Progenitor cell of endocrine pancreas (in vitro differentiated cells): ENCODE results near the gene RASGRF2. TPM values are rescaled to one million over a fixed set of nuclear protein-coding genes. Genes with fewer than 3 reads are reported as not detected.
A peak's percentile ranks its signal among the peaks of the same experiment; 100 is the strongest.

Experiments used
- DNase-seq: peaks from one replicate; pipeline ENCODE4 v3.0.0; 2021; ENCODE audit warnings: low spot score; ENCODE audit not compliant: unreplicated experiment
- H3K27ac Mint-ChIP-seq: 2 replicates; pipeline ENCODE4 v1.8.0; 2021; ENCODE audit warnings: mild to moderate bottlenecking, moderate library complexity, mixed read lengths
- H3K27me3 Mint-ChIP-seq: 2 replicates; pipeline ENCODE4 v1.8.0; 2021; ENCODE audit warnings: mixed read lengths
- H3K36me3 Mint-ChIP-seq: 2 replicates; pipeline ENCODE4 v1.8.0; 2022; ENCODE audit warnings: mixed read lengths; ENCODE audit not compliant: insufficient read depth
- H3K4me1 Mint-ChIP-seq: 2 replicates; pipeline ENCODE4 v1.8.0; 2021; ENCODE audit warnings: low read depth, mixed read lengths
- H3K4me3 Mint-ChIP-seq: 2 replicates; pipeline ENCODE4 v1.8.0; 2021; ENCODE audit warnings: low read depth, mild to moderate bottlenecking, moderate library complexity, mixed read lengths
- H3K9me3 Mint-ChIP-seq: 2 replicates; pipeline ENCODE4 v1.8.0; 2021; ENCODE audit warnings: low read depth, mixed read lengths
- CTCF ChIP-seq: fragments of 200-600 bp; sonication (generic); IDR thresholded peaks from one replicate; pipeline ENCODE4 v1.5.0; 2021; ENCODE audit warnings: antibody characterized with exemption, mild to moderate bottlenecking; ENCODE audit not compliant: unreplicated experiment
- total RNA-seq: library from RNA; stranded (reverse); gene quantifications from 2 replicates; pipeline ENCODE4 v1.2.1, GENCODE V29; 2021

The RASGRF2 gene
- total RNA-seq, 1 donor from 2014 or later: 0.62 TPM

- no peak overlapping the region for H3K4me3 Mint-ChIP-seq
These were observed 204.8 kb downstream of the RASGRF2 start for GRCh38 chr5:81164936-81165335.

GRCh38 chr5:81165493-81166119, 205.4 kb downstream of the RASGRF2 start:
- H3K4me3 Mint-ChIP-seq: no peak overlapping the region
- no peaks in the 10 kb centered on the region for H3K4me1 Mint-ChIP-seq
- no peaks in the 10 kb centered on the region for H3K9me3 Mint-ChIP-seq
- peaks cover 3% of the 10 kb centered on the region for H3K27me3 Mint-ChIP-seq
- DNase-seq: peak; percentile 43
- peak; percentile 75 for TF ChIP-seq CTCF
- H3K27ac Mint-ChIP-seq: no peak overlapping the region
- no peaks in the 10 kb centered on the region for H3K36me3 Mint-ChIP-seq

More at GRCh38 chr5:81164936-81165335, 204.8 kb downstream of the RASGRF2 start:
- Mint-ChIP-seq H3K36me3 (no peaks in the 10 kb centered on the region), H3K27me3 (peaks cover 3% of the 10 kb centered on the region), H3K4me1 (no peaks in the 10 kb centered on the region), H3K27ac (no peak overlapping the region), H3K9me3 (no peaks in the 10 kb centered on the region)
- no peak for DNase-seq
- TF ChIP-seq CTCF: no peak

- Mint-ChIP-seq H3K27me3 (peaks cover 3% of the 10 kb centered on the region), H3K9me3 (no peaks in the 10 kb centered on the region), H3K4me1 (no peaks in the 10 kb centered on the region), H3K27ac (peak overlapping the region; percentile 30), H3K36me3 (no peaks in the 10 kb centered on the region), H3K4me3 (no peak overlapping the region)
- no peak for TF ChIP-seq CTCF
- no peak for DNase-seq
These were observed 206.3 kb downstream of the RASGRF2 start for GRCh38 chr5:81166430-81166829.

GRCh38 chr5:81167078-81167477, 206.9 kb downstream of the RASGRF2 start:
- Mint-ChIP-seq H3K36me3 (no peaks in the 10 kb centered on the region), H3K4me1 (no peaks in the 10 kb centered on the region), H3K27ac (no peak overlapping the region), H3K4me3 (no peak overlapping the region), H3K9me3 (no peaks in the 10 kb centered on the region), H3K27me3 (peaks cover 3% of the 10 kb centered on the region)
- TF ChIP-seq CTCF: no peak
- DNase-seq: no peak

- Mint-ChIP-seq H3K27ac (no peak overlapping the region), H3K36me3 (no peaks in the 10 kb centered on the region), H3K9me3 (no peaks in the 10 kb centered on the region), H3K4me3 (no peak overlapping the region), H3K4me1 (no peaks in the 10 kb centered on the region), H3K27me3 (peaks cover 3% of the 10 kb centered on the region)
- no peak for DNase-seq
- TF ChIP-seq CTCF: no peak
These were observed 207.4 kb downstream of the RASGRF2 start for GRCh38 chr5:81167544-81167943.
